Measurements from ENCODE around the gene POC1B. TPM values are rescaled to one million over a fixed set of nuclear protein-coding genes. Genes with fewer than 3 reads are reported as not detected.

The POC1B gene
- total and polyA plus RNA-seq, 2 donors (not counting 3 experiments of a cell fraction or from before 2014, with no cell fraction given) = 7.1 to 18.2 TPM

- Histone ChIP-seq H3K27ac (ENCODE audit: insufficient read depth, low read depth, low read length) (no peak overlapping the region), H2AFZ (ENCODE audit: low read depth, low read length) (no peak overlapping the region), H3K9me3 (replicated peaks; ENCODE audit: control insufficient read depth, insufficient read depth, low read length) (no peaks in the 10 kb centered on the region), H3K27me3 (ENCODE audit: control insufficient read depth in 2 of 2, insufficient read depth in 2 of 2, low read length in 2 of 2) (no peaks in the 10 kb centered on the region), H3K9ac (replicated peaks; ENCODE audit: extremely low read depth, insufficient read depth, low read length) (no peak overlapping the region), H3K79me2 (ENCODE audit: control insufficient read depth, insufficient read depth, low read length) (peaks cover 2% of the 10 kb centered on the region), H3K4me1 (ENCODE audit: control insufficient read depth, extremely low read depth, insufficient read depth, low read length) (peaks cover 4% of the 10 kb centered on the region), H3K36me3 (ENCODE audit: control insufficient read depth in 2 of 2, extremely low read depth in 1 of 2, insufficient read depth in 2 of 2, low read length in 2 of 2) (no peaks in the 10 kb centered on the region), H3K4me2 (ENCODE audit: insufficient read depth, low read length) (no peak overlapping the region), H3K9me1 (replicated peaks; ENCODE audit: control insufficient read depth, extremely low read depth, insufficient read depth, low read length) (no peaks in the 10 kb centered on the region), H3K4me3 (replicated peaks in 1 of 3; ENCODE audit: insufficient read depth in 1 of 3, low read depth in 1 of 3, low read length in 3 of 3) (no peak overlapping the region), H4K20me1 (replicated peaks; ENCODE audit: control insufficient read depth, extremely low read depth, insufficient read depth, low read length) (peaks cover 2% of the 10 kb centered on the region)
- POLR2A ChIA-PET = no interaction called here
- dilution Hi-C loops (cut with MboI; ENCODE audit: extremely low pct_ligation_motif_present, low sequenced_read_pairs) (no loop called here), intact Hi-C loops (cut with micrococcal nuclease) (loop anchor here (1.0 to 10.0 kb wide), 6 partner anchors 59 to 1418 kb away; no protein-coding TSS in a partner anchor)
- TF ChIP-seq MYC (IDR thresholded peaks at IDR 0.05; ENCODE audit: low read depth, low read length) = no peak
- TF ChIP-seq CTCF (IDR thresholded peaks at IDR 0.05; ENCODE audit: extremely low read depth in 1 of 2, insufficient read depth in 1 of 2, low read depth in 1 of 2, low read length in 2 of 2) = peak; percentile 49 to 51
- no TSS peak for BruUV-seq (replicated peaks)
- peak; percentile 61 for FAIRE-seq
- CTCF ChIA-PET = interaction anchor here (1.0 to 11.9 kb wide), 2 partner anchors 58 to 511 kb away, joined by 3 to 171 read pairs; no protein-coding TSS in a partner anchor
- peak; percentile 73 for DNase-seq (ENCODE audit: low read depth, low spot score)
Observed at GRCh38 chr12:89529738-89530137, 3.9 kb upstream of the POC1B start.

GRCh38 chr12:89528434-89528833, 2.6 kb upstream of the POC1B start:
- H3K4me2 ChIP-seq (ENCODE audit: insufficient read depth, low read length) = no peak overlapping the region
- no peaks in the 10 kb centered on the region for H3K9me3 ChIP-seq (replicated peaks; ENCODE audit: control insufficient read depth, insufficient read depth, low read length)
- H3K27me3 ChIP-seq (ENCODE audit: control insufficient read depth in 2 of 2, insufficient read depth in 2 of 2, low read length in 2 of 2) = no peaks in the 10 kb centered on the region
- ChIA-PET CTCF (interaction anchor here (11.9 kb wide), 1 partner anchor 509 kb away, joined by 171 read pairs; no protein-coding TSS in a partner anchor), POLR2A (no interaction called here)
- intact Hi-C loops (cut with micrococcal nuclease) = loop anchor here (10.0 kb wide), 2 partner anchors 894 to 954 kb away; no protein-coding TSS in a partner anchor
- no peaks in the 10 kb centered on the region for H3K9me1 ChIP-seq (replicated peaks; ENCODE audit: control insufficient read depth, extremely low read depth, insufficient read depth, low read length)
- no peak overlapping the region for H3K9ac ChIP-seq (replicated peaks; ENCODE audit: extremely low read depth, insufficient read depth, low read length)
- DNase-seq (ENCODE audit: low read depth, low spot score) = no peak
- H3K27ac ChIP-seq (ENCODE audit: insufficient read depth, low read depth, low read length) = no peak overlapping the region
- TF ChIP-seq CTCF (IDR thresholded peaks at IDR 0.05; ENCODE audit: extremely low read depth in 1 of 2, insufficient read depth in 1 of 2, low read depth in 1 of 2, low read length in 2 of 2) (no peak), JUN (IDR thresholded peaks at IDR 0.05; ENCODE audit: borderline replicate concordance, insufficient read depth, insufficient read length, low read depth) (no peak), EZH2 (IDR thresholded peaks at IDR 0.05; ENCODE audit: borderline replicate concordance, low read depth, low read length, severe bottlenecking) (no peak), MYC (IDR thresholded peaks at IDR 0.05; ENCODE audit: low read depth, low read length) (no peak), POLR2AphosphoS5 (IDR thresholded peaks at IDR 0.05; ENCODE audit: insufficient read depth, low read depth, low read length) (no peak), GATA2 (IDR thresholded peaks at IDR 0.05; ENCODE audit: insufficient read depth, insufficient read length, low read depth, low read length) (no peak), FOS (IDR thresholded peaks at IDR 0.05; ENCODE audit: borderline replicate concordance, insufficient read depth, low read length) (no peak), POLR2A (IDR thresholded peaks at IDR 0.05; ENCODE audit: low read depth, low read length) (no peak), MAX (IDR thresholded peaks at IDR 0.05; ENCODE audit: insufficient read depth, insufficient read length) (no peak)
- H3K79me2 ChIP-seq (ENCODE audit: control insufficient read depth, insufficient read depth, low read length) = peaks cover 13% of the 10 kb centered on the region
- no peak for FAIRE-seq
- H2AFZ ChIP-seq (ENCODE audit: low read depth, low read length) = no peak overlapping the region
- H4K20me1 ChIP-seq (replicated peaks; ENCODE audit: control insufficient read depth, extremely low read depth, insufficient read depth, low read length) = peaks cover 2% of the 10 kb centered on the region
- dilution Hi-C loops (cut with MboI; ENCODE audit: extremely low pct_ligation_motif_present, low sequenced_read_pairs) = no loop called here
- no peaks in the 10 kb centered on the region for H3K36me3 ChIP-seq (ENCODE audit: control insufficient read depth in 2 of 2, extremely low read depth in 1 of 2, insufficient read depth in 2 of 2, low read length in 2 of 2)
- H3K4me1 ChIP-seq (ENCODE audit: control insufficient read depth, extremely low read depth, insufficient read depth, low read length) = peaks cover 13% of the 10 kb centered on the region
- no TSS peak for BruUV-seq (replicated peaks)
- H3K4me3 ChIP-seq (replicated peaks in 1 of 3; ENCODE audit: insufficient read depth in 1 of 3, low read depth in 1 of 3, low read length in 3 of 3) = no peak overlapping the region

All from endothelial cell of umbilical vein (primary cell).